OCI-LY7 (cell line): ENCODE data around the gene VN1R2. TPM values are rescaled to one million over a fixed set of nuclear protein-coding genes. Genes with fewer than 3 reads are reported as not detected.
"Not testable (repeated sequence)": the region's sequence is repeated elsewhere in the genome, so short reads cannot be mapped to it uniquely, and the experiment has no call there.

Experiments
- BruUV-seq: library from RNA; stranded (reverse); fragments of 400-500 nt; replicated peaks from 2 replicates; lab custom pipeline; 2021; lab: Mats Ljungman, UMichigan
- CTCF ChIA-PET: fragments of 300-600 bp; sonication (Branson Sonifier 250); formaldehyde crosslinking; loops from one replicate; lab custom pipeline; 2022; ENCODE audit warnings: antibody characterized with exemption; ENCODE audit not compliant: unreplicated experiment; lab: Charles Lee
- POLR2A ChIA-PET: fragments of 300-600 bp; sonication (Branson Sonifier 250); formaldehyde crosslinking; loops from one replicate; lab custom pipeline; 2022; ENCODE audit warnings: antibody characterized with exemption; lab: Charles Lee
- DNase-seq: peaks from one replicate; pipeline ENCODE4 v3.0.0-alpha.2; 2015; ENCODE audit warnings: low spot score
- H2AFZ ChIP-seq: fragments of 200-600 bp; sonication (generic), shearing (Covaris generic); 2 replicates; pipeline ENCODE4 v1.6.1; 2014; ENCODE audit warnings: mild to moderate bottlenecking, antibody characterized with exemption, low read length, moderate library complexity
- H3K27ac ChIP-seq: fragments of 200-600 bp; sonication (generic); 2 replicates; pipeline ENCODE4 v1.5.1; 2014; ENCODE audit warnings: mixed run types, low read depth, mild to moderate bottlenecking, moderate library complexity, low read length, inconsistent platforms; ENCODE audit not compliant: poor library complexity, severe bottlenecking
- H3K36me3 ChIP-seq: fragments of 200-600 bp; sonication (generic); 2 replicates; pipeline ENCODE4 v1.6.1; 2014; ENCODE audit warnings: mild to moderate bottlenecking, antibody characterized with exemption, low read length, moderate library complexity, mixed read lengths; ENCODE audit not compliant: insufficient read depth
- H3K4me1 ChIP-seq: fragments of 200-600 bp; sonication (generic); 2 replicates; pipeline ENCODE4 v1.5.1; 2014; ENCODE audit warnings: mild to moderate bottlenecking, low read length; ENCODE audit not compliant: insufficient read depth, poor library complexity, severe bottlenecking
- H3K4me2 ChIP-seq: fragments of 200-600 bp; sonication (generic); 2 replicates; pipeline ENCODE4 v1.6.1; 2014; ENCODE audit warnings: mild to moderate bottlenecking, low read length
- H3K4me3 ChIP-seq: fragments of 200-600 bp; sonication (generic); 2 replicates; pipeline ENCODE4 v1.5.1; 2014; ENCODE audit warnings: mild to moderate bottlenecking, low read depth, low read length; ENCODE audit not compliant: poor library complexity, severe bottlenecking
- H3K79me2 ChIP-seq: fragments of 200-600 bp; sonication (generic); 2 replicates; pipeline ENCODE4 v1.6.1; 2016; ENCODE audit warnings: low read depth, mild to moderate bottlenecking, low read length, moderate library complexity, mixed read lengths; ENCODE audit not compliant: insufficient read depth
- H3K9me2 ChIP-seq: fragments of 200-600 bp; sonication (generic); 2 replicates; pipeline ENCODE4 v1.6.1; 2016; ENCODE audit warnings: mild to moderate bottlenecking, low read length, mixed read lengths; ENCODE audit not compliant: insufficient read depth
- H3K9me3 ChIP-seq: fragments of 200-600 bp; sonication (generic); 2 replicates; pipeline ENCODE4 v1.6.1; 2014; ENCODE audit warnings: mild to moderate bottlenecking, mixed run types, low read length, mixed read lengths
- H4K20me1 ChIP-seq: fragments of 200-600 bp; sonication (generic); 2 replicates; pipeline ENCODE4 v1.6.1; 2014; ENCODE audit warnings: mild to moderate bottlenecking, antibody characterized with exemption, low read length, moderate library complexity, mixed read lengths; ENCODE audit not compliant: insufficient read depth
- CTCF ChIP-seq: fragments of 200-600 bp; sonication (generic); conservative IDR thresholded peaks from 2 replicates; pipeline ENCODE4 v1.5.1; 2014; ENCODE audit warnings: mild to moderate bottlenecking, antibody characterized with exemption, low read length, moderate library complexity, mixed read lengths
- EZH2phosphoT487 ChIP-seq: fragments of 200-600 bp; sonication (generic); IDR thresholded peaks from 2 replicates; pipeline ENCODE4 v1.6.1; 2018; ENCODE audit warnings: low read depth, borderline replicate concordance, mild to moderate bottlenecking, mixed run types, antibody characterized with exemption, low read length, moderate library complexity, mixed read lengths
- intact Hi-C: fragments of 100-400 bp; cut with micrococcal nuclease; formaldehyde crosslinking; loops from one replicate; pipeline ENCODE4 v1.10.0; 2022; ENCODE audit not compliant: unreplicated experiment
- total RNA-seq, 2 experiments: library from RNA; depleted of rRNA in 1 of 2; stranded (reverse); fragments of >200 nt in 1 of 2; shearing (Covaris generic) in 1 of 2; gene quantifications; 2 replicates each; pipeline ENCODE4 v1.2.3, GENCODE V29; 2014 to 2022

The VN1R2 gene
- total RNA-seq, 2 experiments from 2014 or later = not detected

- H3K4me2 ChIP-seq = no peak overlapping the region
- H3K9me2 ChIP-seq = no peaks in the 10 kb centered on the region
- intact Hi-C loops = no loop called here
- no peak for DNase-seq
- H3K27ac ChIP-seq = no peak overlapping the region
- no peak for TF ChIP-seq CTCF
- H3K9me3 ChIP-seq = no peaks in the 10 kb centered on the region
- no peaks in the 10 kb centered on the region for H4K20me1 ChIP-seq
- no peak overlapping the region for H2AFZ ChIP-seq
- H3K4me3 ChIP-seq = no peak overlapping the region
- H3K79me2 ChIP-seq = no peaks in the 10 kb centered on the region
- ChIA-PET CTCF (no interaction called here), POLR2A (no interaction called here)
- H3K36me3 ChIP-seq = no peaks in the 10 kb centered on the region
- BruUV-seq = no TSS peak
- no peaks in the 10 kb centered on the region for H3K4me1 ChIP-seq
These were observed 27.0 kb downstream of the VN1R2 start for GRCh38 chr19:53285087-53285486.

- intact Hi-C loops = no loop called here
- H3K79me2 ChIP-seq = no peaks in the 10 kb centered on the region
- POLR2A ChIA-PET = no interaction called here
- H2AFZ ChIP-seq = no peak overlapping the region
- BruUV-seq = no TSS peak
- no peaks in the 10 kb centered on the region for H3K9me2 ChIP-seq
- no peaks in the 10 kb centered on the region for H4K20me1 ChIP-seq
- H3K4me1 ChIP-seq = no peaks in the 10 kb centered on the region
- peaks cover 5% of the 10 kb centered on the region; the same call in 1 of the 2 replicates for H3K9me3 ChIP-seq
- H3K4me2 ChIP-seq = no peak overlapping the region
- no peaks in the 10 kb centered on the region for H3K36me3 ChIP-seq
- TF ChIP-seq EZH2phosphoT487 = no peak
- no peak for TF ChIP-seq CTCF
- CTCF ChIA-PET = no interaction called here
- no peak overlapping the region for H3K27ac ChIP-seq
- DNase-seq = no peak
- H3K4me3 ChIP-seq = no peak overlapping the region
These were observed 32.9 kb downstream of the VN1R2 start for GRCh38 chr19:53290758-53291549.

- no peak for DNase-seq
- POLR2A ChIA-PET = no interaction called here
- H3K27ac ChIP-seq = no peak overlapping the region
- H3K4me2 ChIP-seq = no peak overlapping the region
- no peaks in the 10 kb centered on the region for H3K4me1 ChIP-seq
- H3K9me3 ChIP-seq = peaks cover 5% of the 10 kb centered on the region; the same call in 1 of the 2 replicates
- H3K79me2 ChIP-seq = no peaks in the 10 kb centered on the region
- TF ChIP-seq EZH2phosphoT487 (no peak), CTCF (no peak)
- CTCF ChIA-PET = no interaction called here
- intact Hi-C loops = no loop called here
- H3K4me3 ChIP-seq = no peak overlapping the region
- no peak overlapping the region for H2AFZ ChIP-seq
- no peaks in the 10 kb centered on the region for H4K20me1 ChIP-seq
- no TSS peak for BruUV-seq
- H3K36me3 ChIP-seq = no peaks in the 10 kb centered on the region
- no peaks in the 10 kb centered on the region for H3K9me2 ChIP-seq
These were observed 36.8 kb downstream of the VN1R2 start for GRCh38 chr19:53294786-53295441.

- H2AFZ ChIP-seq, H3K9me2 ChIP-seq, H3K27ac ChIP-seq, H3K4me2 ChIP-seq, H4K20me1 ChIP-seq, H3K79me2 ChIP-seq, CTCF ChIA-PET, DNase-seq, H3K9me3 ChIP-seq, intact Hi-C loops, H3K4me1 ChIP-seq, BruUV-seq, POLR2A ChIA-PET, H3K36me3 ChIP-seq, H3K4me3 ChIP-seq: not testable (repeated sequence)
These were observed 43.2 kb downstream of the VN1R2 start for GRCh38 chr19:53301341-53301740.
